Suprapubic skin (tissue), 3 donors: ENCODE measurements around the gene GTF2IRD1.

Experiments used
- CTCF ChIP-seq, 2 donors: fragments of 200-600 bp in 1 of 2; fragments of 450-650 bp in 1 of 2; sonication (generic) in 1 of 2; IDR thresholded peaks; one replicate each; pipeline ENCODE4 v1.5.1; 2016 to 2019; ENCODE audit warnings: antibody characterized with exemption in 2 of 2, mild to moderate bottlenecking in 1 of 2, moderate library complexity in 1 of 2
- EP300 ChIP-seq: sonication (generic); formaldehyde crosslinking; IDR thresholded peaks from one replicate; pipeline ENCODE4 v1.6.1; 2017; ENCODE audit warnings: antibody characterized with exemption
- POLR2A ChIP-seq, 2 donors: fragments of 450-650 bp; IDR thresholded peaks; one replicate each; pipeline ENCODE4 v1.6.1; 2017; ENCODE audit warnings: antibody characterized with exemption in 2 of 2, mild to moderate bottlenecking in 2 of 2, moderate library complexity in 2 of 2

- TF ChIP-seq POLR2A (IDR thresholded peaks at IDR 0.05) (no peak), CTCF (IDR thresholded peaks at IDR 0.05) (no peak), EP300 (no peak)
Measured at GRCh38 chr7:74590813-74591212, 137.1 kb downstream of the GTF2IRD1 start.
